Natural killer cell (primary cell): ENCODE results near the gene MCM10. TPM values are rescaled to one million over a fixed set of nuclear protein-coding genes. Genes with fewer than 3 reads are reported as not detected.

Experiments used
- ATAC-seq, 3 donors: fragments of 150-1000 bp in 2 of 3; fragments of 200-7000 bp in 1 of 3; cut with Tn5 transposase; 1 replicate in 1 of 3; 2 replicates in 2 of 3; pipeline ENCODE4 v1.10.0; 2021; ENCODE audit warnings: mild to moderate bottlenecking in 2 of 3, moderate library complexity in 2 of 3
- DNase-seq, 2 donors: peaks; one replicate each; pipeline versions ENCODE4 v3.0.0 to v3.0.0-alpha.2; 2013 to 2021; ENCODE audit warnings: mixed read lengths in 1 of 2
- H3K27ac ChIP-seq: one replicate; pipeline ENCODE4 v1.5.1; 2013; ENCODE audit warnings: mild to moderate bottlenecking, low read length
- H3K27me3 ChIP-seq: one replicate; pipeline ENCODE4 v1.6.1; 2013; ENCODE audit warnings: low read length; ENCODE audit not compliant: control insufficient read depth, insufficient read depth
- H3K36me3 ChIP-seq: one replicate; pipeline ENCODE4 v1.6.1; 2013; ENCODE audit warnings: low read length; ENCODE audit not compliant: control insufficient read depth, insufficient read depth
- H3K4me1 ChIP-seq: one replicate; pipeline ENCODE4 v1.6.1; 2013; ENCODE audit warnings: low read length; ENCODE audit not compliant: control insufficient read depth, insufficient read depth
- H3K4me3 ChIP-seq: one replicate; pipeline ENCODE4 v1.5.1; 2013; ENCODE audit warnings: low read length
- H3K9me3 ChIP-seq: one replicate; pipeline ENCODE4 v1.6.1; 2013; ENCODE audit warnings: low read length; ENCODE audit not compliant: control insufficient read depth, insufficient read depth
- H3K27ac Mint-ChIP-seq, 2 donors: one replicate each; pipeline ENCODE4 v1.8.0; 2022; ENCODE audit warnings: mild to moderate bottlenecking in 2 of 2, mixed read lengths in 2 of 2, moderate library complexity in 1 of 2
- H3K27me3 Mint-ChIP-seq, 2 donors: one replicate each; pipeline ENCODE4 v1.8.0; 2022; ENCODE audit warnings: low read depth in 2 of 2, mixed read lengths in 2 of 2
- H3K36me3 Mint-ChIP-seq: one replicate; pipeline ENCODE4 v1.8.0; 2022; ENCODE audit warnings: mixed read lengths
- H3K4me1 Mint-ChIP-seq, 2 donors: one replicate each; pipeline ENCODE4 v1.8.0; 2022; ENCODE audit warnings: mixed read lengths in 2 of 2
- H3K4me3 Mint-ChIP-seq: one replicate; pipeline ENCODE4 v1.8.0; 2022; ENCODE audit warnings: mild to moderate bottlenecking, moderate library complexity, mixed read lengths
- H3K9me3 Mint-ChIP-seq, 2 donors: one replicate each; pipeline ENCODE4 v1.8.0; 2022; ENCODE audit warnings: mixed read lengths in 2 of 2
- CTCF ChIP-seq: fragments of 200-600 bp; IDR thresholded peaks from one replicate; pipeline ENCODE4 v1.8.0; 2022; ENCODE audit warnings: antibody characterized with exemption
- WGBS: methylation state at CpG from one replicate; pipeline ENCODE4 v1.1.7; 2013; ENCODE audit warnings: missing lambda C conversion rate; ENCODE audit not compliant: insufficient coverage; 5-methylcytosine and 5-hydroxymethylcytosine counted together
- intact Hi-C: fragments of 100-400 bp; cut with micrococcal nuclease; formaldehyde crosslinking; loops from one replicate; pipeline ENCODE4 v1.14.2; 2022
- total RNA-seq, 4 donors: library from RNA; stranded (reverse); fragments of 120-200 nt in 1 of 4; gene quantifications; one replicate each; pipeline versions ENCODE4 v1.2.3 to v1.2.4, GENCODE V29; 2013 to 2022

The MCM10 gene
- total RNA-seq, 3 donors from 2014 or later (not counting 1 experiment from before 2014, with no cell fraction given), result 0.73 to 2.9 (median 1.3) TPM

GRCh38 chr10:13140627-13141190 lies 20.6 kb upstream of the MCM10 start:
- H3K4me3 Mint-ChIP-seq, result no peak overlapping the region

GRCh38 chr10:13143766-13144165 lies 17.6 kb upstream of the MCM10 start:
- no peak for TF ChIP-seq CTCF
- no peaks in the 10 kb centered on the region for H3K4me1 ChIP-seq
- no peaks in the 10 kb centered on the region for H3K9me3 ChIP-seq
- no peak for ATAC-seq
- peaks cover 0 to 4% of the 10 kb centered on the region in 2 donors for H3K4me1 Mint-ChIP-seq
- H3K9me3 Mint-ChIP-seq, result peaks cover 3 to 6% of the 10 kb centered on the region in 2 donors
- no peak overlapping the region for H3K27ac Mint-ChIP-seq
- H3K36me3 Mint-ChIP-seq, result peaks cover 27% of the 10 kb centered on the region
- peaks cover 21% of the 10 kb centered on the region for H3K36me3 ChIP-seq
- no peaks in the 10 kb centered on the region for H3K27me3 ChIP-seq
- WGBS, result 100% methylated on average over 1 of the region's 1 CpG
- H3K27ac ChIP-seq, result no peak overlapping the region
- DNase-seq, result no peak
- H3K4me3 ChIP-seq, result no peak overlapping the region
- intact Hi-C loops, result no loop called here
- no peaks in the 10 kb centered on the region for H3K27me3 Mint-ChIP-seq
- no peak overlapping the region for H3K4me3 Mint-ChIP-seq

More at GRCh38 chr10:13140627-13141190, 20.6 kb upstream of the MCM10 start:
- H3K36me3 Mint-ChIP-seq, result peaks cover 27% of the 10 kb centered on the region
- H3K9me3 Mint-ChIP-seq, result peaks cover 3 to 6% of the 10 kb centered on the region in 2 donors
- H3K27ac ChIP-seq, result no peak overlapping the region
- DNase-seq, result no peak
- peaks cover 50% of the 10 kb centered on the region for H3K36me3 ChIP-seq
- H3K27me3 Mint-ChIP-seq, result no peaks in the 10 kb centered on the region
- H3K9me3 ChIP-seq, result no peaks in the 10 kb centered on the region
- intact Hi-C loops, result no loop called here
- no peak overlapping the region for H3K4me3 ChIP-seq
- no peaks in the 10 kb centered on the region for H3K4me1 ChIP-seq
- no peak for ATAC-seq
- H3K27ac Mint-ChIP-seq, result peak overlapping the region; percentile 1 to 7
- H3K27me3 ChIP-seq, result no peaks in the 10 kb centered on the region
- no peak for TF ChIP-seq CTCF
- 93% methylated on average over 4 of the region's 4 CpGs for WGBS
- H3K4me1 Mint-ChIP-seq, result peaks cover 0 to 4% of the 10 kb centered on the region in 2 donors

GRCh38 chr10:13144814-13145213 lies 16.5 kb upstream of the MCM10 start:
- H3K36me3 Mint-ChIP-seq, result peaks cover 27% of the 10 kb centered on the region
- Histone ChIP-seq H3K27ac (no peak overlapping the region), H3K4me3 (no peak overlapping the region), H3K27me3 (no peaks in the 10 kb centered on the region), H3K36me3 (peaks cover 14% of the 10 kb centered on the region), H3K9me3 (no peaks in the 10 kb centered on the region), H3K4me1 (no peaks in the 10 kb centered on the region)
- intact Hi-C loops, result no loop called here
- H3K9me3 Mint-ChIP-seq, result peaks cover 3 to 6% of the 10 kb centered on the region in 2 donors
- DNase-seq (no peak), ATAC-seq (no peak)
- H3K4me3 Mint-ChIP-seq, result no peak overlapping the region
- WGBS, result 72% methylated on average over 2 of the region's 3 CpGs
- H3K4me1 Mint-ChIP-seq, result peaks cover 0 to 4% of the 10 kb centered on the region in 2 donors
- no peak overlapping the region for H3K27ac Mint-ChIP-seq
- no peaks in the 10 kb centered on the region for H3K27me3 Mint-ChIP-seq
- TF ChIP-seq CTCF, result no peak

- DNase-seq (no peak), ATAC-seq (no peak)
- no CpG with 5 or more reads among the region's 1 CpG for WGBS
- peaks cover 15% of the 10 kb centered on the region for H3K36me3 Mint-ChIP-seq
- H3K4me1 Mint-ChIP-seq, result no peaks in the 10 kb centered on the region
- Histone ChIP-seq H3K27ac (no peak overlapping the region), H3K9me3 (no peaks in the 10 kb centered on the region), H3K36me3 (peaks cover 3% of the 10 kb centered on the region), H3K4me3 (no peak overlapping the region), H3K4me1 (no peaks in the 10 kb centered on the region), H3K27me3 (no peaks in the 10 kb centered on the region)
- H3K27me3 Mint-ChIP-seq, result no peaks in the 10 kb centered on the region
- TF ChIP-seq CTCF, result no peak
- H3K9me3 Mint-ChIP-seq, result peaks cover 3 to 6% of the 10 kb centered on the region in 2 donors
- H3K4me3 Mint-ChIP-seq, result no peak overlapping the region
- no peak overlapping the region for H3K27ac Mint-ChIP-seq
- intact Hi-C loops, result no loop called here
These were observed 15.0 kb upstream of the MCM10 start for GRCh38 chr10:13146379-13146778.
